Measurements from ENCODE around the gene PRR29. TPM values are rescaled to one million over a fixed set of nuclear protein-coding genes. Genes with fewer than 3 reads are reported as not detected.

The PRR29 gene
- total and polyA plus RNA-seq, 2 donors (not counting 1 experiment from before 2014, with no cell fraction given), result 0.02 to 0.17 TPM

GRCh38 chr17:64032081-64032480 lies 33.9 kb downstream of the PRR29 start:
- peak in 1 of 2 donors; percentile 12 for DNase-seq (ENCODE audit: low read depth in 2 of 2)
- Histone ChIP-seq H2AFZ (ENCODE audit: low read length) (no peak overlapping the region), H3K9me3 (ENCODE audit: control insufficient read depth, insufficient read depth, low read depth, low read length) (no peaks in the 10 kb centered on the region), H3K27ac (ENCODE audit: insufficient read depth, low read length) (no peak overlapping the region), H3K27me3 (ENCODE audit: control insufficient read depth, insufficient read depth, low read length) (no peaks in the 10 kb centered on the region), H3K79me2 (ENCODE audit: control insufficient read depth, insufficient read depth, low read length) (no peaks in the 10 kb centered on the region), H4K20me1 (ENCODE audit: control insufficient read depth, extremely low read depth, insufficient read depth, low read length) (no peaks in the 10 kb centered on the region), H3K36me3 (ENCODE audit: control insufficient read depth, insufficient read depth, low read length) (no peaks in the 10 kb centered on the region), H3K4me1 (ENCODE audit: control insufficient read depth, extremely low read depth, insufficient read depth, low read length) (no peaks in the 10 kb centered on the region), H3K9ac (ENCODE audit: insufficient read depth, low read length) (no peak overlapping the region), H3K4me3 (replicated peaks in 1 of 4; ENCODE audit: control extremely low read depth in 1 of 4, insufficient read depth in 1 of 4, low read depth in 3 of 4, low read length in 4 of 4) (no peak overlapping the region), H3K4me2 (ENCODE audit: extremely low read depth, insufficient read depth, low read length) (no peak overlapping the region)
- TF ChIP-seq EZH2 (IDR thresholded peaks at IDR 0.05; ENCODE audit: low read length, missing control alignments), result no peak
- TF ChIP-seq, protein P1, sequence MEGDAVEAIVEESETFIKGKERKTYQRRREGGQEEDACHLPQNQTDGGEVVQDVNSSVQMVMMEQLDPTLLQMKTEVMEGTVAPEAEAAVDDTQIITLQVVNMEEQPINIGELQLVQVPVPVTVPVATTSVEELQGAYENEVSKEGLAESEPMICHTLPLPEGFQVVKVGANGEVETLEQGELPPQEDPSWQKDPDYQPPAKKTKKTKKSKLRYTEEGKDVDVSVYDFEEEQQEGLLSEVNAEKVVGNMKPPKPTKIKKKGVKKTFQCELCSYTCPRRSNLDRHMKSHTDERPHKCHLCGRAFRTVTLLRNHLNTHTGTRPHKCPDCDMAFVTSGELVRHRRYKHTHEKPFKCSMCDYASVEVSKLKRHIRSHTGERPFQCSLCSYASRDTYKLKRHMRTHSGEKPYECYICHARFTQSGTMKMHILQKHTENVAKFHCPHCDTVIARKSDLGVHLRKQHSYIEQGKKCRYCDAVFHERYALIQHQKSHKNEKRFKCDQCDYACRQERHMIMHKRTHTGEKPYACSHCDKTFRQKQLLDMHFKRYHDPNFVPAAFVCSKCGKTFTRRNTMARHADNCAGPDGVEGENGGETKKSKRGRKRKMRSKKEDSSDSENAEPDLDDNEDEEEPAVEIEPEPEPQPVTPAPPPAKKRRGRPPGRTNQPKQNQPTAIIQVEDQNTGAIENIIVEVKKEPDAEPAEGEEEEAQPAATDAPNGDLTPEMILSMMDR (conservative IDR thresholded peaks at IDR 0.05 in 1 of 2, IDR thresholded peaks at IDR 0.05 in 1 of 2; ENCODE audit: low read depth in 1 of 2, low read length in 2 of 2), result no peak

GRCh38 chr17:64036198-64036922 lies 38.2 kb downstream of the PRR29 start:
- Histone ChIP-seq H3K4me3 (replicated peaks in 1 of 4; ENCODE audit: control extremely low read depth in 1 of 4, insufficient read depth in 1 of 4, low read depth in 3 of 4, low read length in 4 of 4) (no peak overlapping the region), H3K9me3 (ENCODE audit: control insufficient read depth, insufficient read depth, low read depth, low read length) (no peaks in the 10 kb centered on the region), H2AFZ (ENCODE audit: low read length) (no peak overlapping the region), H4K20me1 (ENCODE audit: control insufficient read depth, extremely low read depth, insufficient read depth, low read length) (no peaks in the 10 kb centered on the region), H3K36me3 (ENCODE audit: control insufficient read depth, insufficient read depth, low read length) (no peaks in the 10 kb centered on the region), H3K4me2 (ENCODE audit: extremely low read depth, insufficient read depth, low read length) (no peak overlapping the region), H3K79me2 (ENCODE audit: control insufficient read depth, insufficient read depth, low read length) (no peaks in the 10 kb centered on the region), H3K27me3 (ENCODE audit: control insufficient read depth, insufficient read depth, low read length) (no peaks in the 10 kb centered on the region), H3K9ac (ENCODE audit: insufficient read depth, low read length) (no peak overlapping the region), H3K4me1 (ENCODE audit: control insufficient read depth, extremely low read depth, insufficient read depth, low read length) (no peaks in the 10 kb centered on the region), H3K27ac (ENCODE audit: insufficient read depth, low read length) (no peak overlapping the region)
- no peak for DNase-seq (ENCODE audit: low read depth in 2 of 2)
- TF ChIP-seq EZH2 (IDR thresholded peaks at IDR 0.05; ENCODE audit: low read length, missing control alignments), result no peak
- TF ChIP-seq, protein P1 (conservative IDR thresholded peaks at IDR 0.05 in 1 of 2, IDR thresholded peaks at IDR 0.05 in 1 of 2; ENCODE audit: low read depth in 1 of 2, low read length in 2 of 2), result peak in 1 of 2 donors; percentile 5

GRCh38 chr17:64037180-64037579 lies 39.0 kb downstream of the PRR29 start:
- H3K27ac ChIP-seq (ENCODE audit: insufficient read depth, low read length), result no peak overlapping the region
- no peaks in the 10 kb centered on the region for H3K79me2 ChIP-seq (ENCODE audit: control insufficient read depth, insufficient read depth, low read length)
- H2AFZ ChIP-seq (ENCODE audit: low read length), result no peak overlapping the region
- H3K9me3 ChIP-seq (ENCODE audit: control insufficient read depth, insufficient read depth, low read depth, low read length), result no peaks in the 10 kb centered on the region
- no peak overlapping the region for H3K9ac ChIP-seq (ENCODE audit: insufficient read depth, low read length)
- DNase-seq (ENCODE audit: low read depth in 2 of 2), result no peak
- H3K27me3 ChIP-seq (ENCODE audit: control insufficient read depth, insufficient read depth, low read length), result no peaks in the 10 kb centered on the region
- no peak overlapping the region for H3K4me2 ChIP-seq (ENCODE audit: extremely low read depth, insufficient read depth, low read length)
- H3K4me3 ChIP-seq (replicated peaks in 1 of 4; ENCODE audit: control extremely low read depth in 1 of 4, insufficient read depth in 1 of 4, low read depth in 3 of 4, low read length in 4 of 4), result no peak overlapping the region
- H3K4me1 ChIP-seq (ENCODE audit: control insufficient read depth, extremely low read depth, insufficient read depth, low read length), result no peaks in the 10 kb centered on the region
- no peaks in the 10 kb centered on the region for H4K20me1 ChIP-seq (ENCODE audit: control insufficient read depth, extremely low read depth, insufficient read depth, low read length)
- H3K36me3 ChIP-seq (ENCODE audit: control insufficient read depth, insufficient read depth, low read length), result no peaks in the 10 kb centered on the region
- TF ChIP-seq EZH2 (IDR thresholded peaks at IDR 0.05; ENCODE audit: low read length, missing control alignments), result no peak
- TF ChIP-seq, protein P1 (conservative IDR thresholded peaks at IDR 0.05 in 1 of 2, IDR thresholded peaks at IDR 0.05 in 1 of 2; ENCODE audit: low read depth in 1 of 2, low read length in 2 of 2), result no peak

All from fibroblast of lung (primary cell).